HepG2 (cell line): ENCODE data around the gene ARGLU1. TPM values are rescaled to one million over a fixed set of nuclear protein-coding genes. Genes with fewer than 3 reads are reported as not detected.

Experiments
- ATAC-seq: fragments of 200-7000 bp; cut with Tn5 transposase; 3 replicates; pipeline ENCODE4 v1.9.1; 2020; ENCODE audit warnings: mild to moderate bottlenecking, moderate library complexity
- Bru-seq: library from RNA; stranded (reverse); fragments of 400-500 nt; gene quantifications from one replicate; lab custom pipeline; 2021; lab: Mats Ljungman, UMichigan
- BruChase-seq, 2 experiments: library from RNA; stranded (reverse); fragments of 400-500 nt; gene quantifications; one replicate each; lab custom pipeline; 2021; lab: Mats Ljungman, UMichigan
- BruUV-seq: library from RNA; stranded (reverse); fragments of 400-500 nt; replicated peaks from 2 replicates; lab custom pipeline; 2021; lab: Mats Ljungman, UMichigan
- CTCF ChIA-PET: fragments of 300-600 bp; formaldehyde crosslinking; extraction: SDS; loops from one replicate; lab custom pipeline; 2021; ENCODE audit warnings: low total read pairs, inconsistent platforms, low intra/inter-chr PET ratio; lab: Yijun Ruan, JAX
- POLR2A ChIA-PET: fragments of 350-600 bp; sonication (Branson Sonifier 250); formaldehyde crosslinking; loops from one replicate; lab custom pipeline; 2020; ENCODE audit warnings: antibody characterized with exemption, inconsistent platforms; lab: Yijun Ruan, JAX
- DNase-seq: peaks from one replicate; pipeline ENCODE4 v3.0.0-alpha.2; 2015; ENCODE audit warnings: low spot score
- FAIRE-seq: peaks from 3 replicates; lab custom pipeline; 2011; peaks lifted over from hg19 to GRCh38; lab: Jason Lieb, UNC
- H2AFZ ChIP-seq: one replicate; pipeline ENCODE4 v1.6.1; 2011; ENCODE audit warnings: low read length, inconsistent platforms
- H3K27ac ChIP-seq: fragments of 300-600 bp; 3 replicates; pipeline ENCODE4 v1.8.0; 2011; ENCODE audit warnings: mixed run types, mild to moderate bottlenecking, mixed read lengths, low read length, inconsistent platforms; ENCODE audit not compliant: insufficient read depth; ENCODE audit errors: extremely low read length
- H3K27me3 ChIP-seq, 2 experiments: fragments of 200-600 bp in 1 of 2; 2 replicates in 1 of 2; 3 replicates in 1 of 2; pipeline versions ENCODE4 v1.6.0 to v1.8.0; 2011; ENCODE audit warnings: low read length in 2 of 2, mild to moderate bottlenecking in 2 of 2, moderate library complexity in 2 of 2, inconsistent platforms in 1 of 2; ENCODE audit not compliant: insufficient read depth in 2 of 2, control insufficient read depth in 1 of 2
- H3K36me3 ChIP-seq, 2 experiments: fragments of 200-600 bp in 1 of 2; replicated peaks in 1 of 2; 2 replicates in 1 of 2; 3 replicates in 1 of 2; pipeline versions ENCODE4 v1.5.1 to v1.8.0; 2011; ENCODE audit warnings: low read length in 2 of 2, inconsistent platforms in 1 of 2; ENCODE audit not compliant: insufficient read depth in 2 of 2, control insufficient read depth in 1 of 2
- H3K4me1 ChIP-seq: 2 replicates; pipeline ENCODE4 v1.5.1; 2012; ENCODE audit warnings: low read length, inconsistent platforms; ENCODE audit not compliant: insufficient read depth
- H3K4me2 ChIP-seq: 2 replicates; pipeline ENCODE4 v1.6.0; 2011; ENCODE audit warnings: low read depth, low read length, inconsistent platforms
- H3K4me3 ChIP-seq, 3 experiments: fragments of 200-600 bp in 1 of 3; sonication (generic), shearing (Covaris generic) in 1 of 3; replicated peaks in 1 of 3; 2 replicates each; pipeline ENCODE4 v1.5.1; 2011 to 2016; ENCODE audit warnings: low read length in 3 of 3, inconsistent platforms in 2 of 3, low read depth in 2 of 3, mild to moderate bottlenecking in 2 of 3, control low read depth in 1 of 3, mixed read lengths in 1 of 3; ENCODE audit not compliant: insufficient read depth in 1 of 3
- H3K79me2 ChIP-seq: one replicate; pipeline ENCODE4 v1.6.1; 2011; ENCODE audit warnings: low read length, inconsistent platforms; ENCODE audit not compliant: insufficient read depth
- H3K9ac ChIP-seq: 2 replicates; pipeline ENCODE4 v1.6.0; 2011; ENCODE audit warnings: mild to moderate bottlenecking, low read depth, low read length, inconsistent platforms; ENCODE audit not compliant: insufficient read depth
- H3K9me3 ChIP-seq: 2 replicates; pipeline ENCODE4 v1.5.1; 2012; ENCODE audit warnings: mild to moderate bottlenecking, low read length
- H4K20me1 ChIP-seq: 2 replicates; pipeline ENCODE4 v1.6.0; 2011; ENCODE audit warnings: inconsistent platforms, mild to moderate bottlenecking, low read length, moderate library complexity; ENCODE audit not compliant: insufficient read depth
- AGO1 ChIP-seq: fragments of 200-400 bp; formaldehyde crosslinking; IDR thresholded peaks from 2 replicates; pipeline ENCODE4 v1.6.1; 2017; ENCODE audit warnings: mild to moderate bottlenecking, low read depth, low read length, moderate library complexity; ENCODE audit not compliant: poor library complexity, severe bottlenecking
- CENPT ChIP-seq: sonication (generic); formaldehyde crosslinking; IDR thresholded peaks from 2 replicates; pipeline ENCODE4 v1.8.0; 2022; ENCODE audit warnings: low read depth, mild to moderate bottlenecking, moderate library complexity, missing genetic modification reagents
- FOSL1 ChIP-seq: sonication (generic); formaldehyde crosslinking; IDR thresholded peaks from 2 replicates; pipeline ENCODE4 v1.9.0; 2021; ENCODE audit warnings: missing genetic modification reagents, borderline replicate concordance
- MXD4 ChIP-seq: IDR thresholded peaks from 2 replicates; pipeline ENCODE4 v1.6.1; 2016; ENCODE audit warnings: mild to moderate bottlenecking, missing biosample characterization, missing genetic modification reagents
- POGZ ChIP-seq: sonication (generic); formaldehyde crosslinking; IDR thresholded peaks from 2 replicates; pipeline ENCODE4 v1.4.0; 2020; ENCODE audit warnings: mild to moderate bottlenecking, missing genetic modification reagents
- POLR2G ChIP-seq: fragments of 200-400 bp; formaldehyde crosslinking; IDR thresholded peaks from 2 replicates; pipeline ENCODE4 v1.6.1; 2018; ENCODE audit warnings: mild to moderate bottlenecking, low read depth, low read length, moderate library complexity
- ZMYM4 ChIP-seq: sonication (generic); formaldehyde crosslinking; IDR thresholded peaks from 2 replicates; pipeline ENCODE4 v1.8.1; 2023; ENCODE audit warnings: mild to moderate bottlenecking, missing genetic modification reagents
- ZNF274 ChIP-seq: sonication (generic); formaldehyde crosslinking; IDR thresholded peaks from 2 replicates; pipeline ENCODE4 v1.5.1; 2020; ENCODE audit warnings: mild to moderate bottlenecking, missing genetic modification reagents
- WGBS: methylation state at CpG from one replicate; pipeline ENCODE4 v1.1.6; 2017; ENCODE audit warnings: low lambda C conversion rate; 5-methylcytosine and 5-hydroxymethylcytosine counted together
- in situ Hi-C: cut with HindIII; loops from 2 replicates; pipeline ENCODE4 v1.10.0; 2017; ENCODE audit warnings: low pct_unique_long_range_greater_than_20kb; ENCODE audit not compliant: extremely low pct_ligation_motif_present
- intact Hi-C: fragments of 100-400 bp; cut with micrococcal nuclease; formaldehyde crosslinking; loops from one replicate; pipeline ENCODE4 v1.10.0; 2022; ENCODE audit not compliant: unreplicated experiment
- long read RNA-seq, 2 experiments: library from RNA in 1 of 2; library from polyadenylated mRNA in 1 of 2; stranded (forward) in 1 of 2; unstranded in 1 of 2; transcript quantifications; one replicate each; pipeline ENCODE4 v2.0.0, GENCODE V29; 2019 to 2022
- polyA minus RNA-seq, 3 experiments: library from RNA; depleted of rRNA, polyadenylated mRNA; stranded (reverse); fragments of >200 nt; gene quantifications; 2 replicates each; pipeline ENCODE4 v1.2.3, GENCODE V29; 2011; ENCODE audit warnings: low replicate concordance in 1 of 3
- polyA plus RNA-seq, 8 experiments: library from polyadenylated mRNA; depleted of rRNA in 3 of 8; stranded (reverse) in 7 of 8; unstranded in 1 of 8; fragments of >200 nt; fragmentation: Illumina TruSeq in 4 of 8; extraction: Trizol in 4 of 8; gene quantifications; 2 replicates each; pipeline versions ENCODE4 v1.2.1 to v1.2.3, GENCODE V29; 2011 to 2016; ENCODE audit warnings: low read depth in 4 of 8, missing spikeins in 1 of 8, mixed read lengths in 1 of 8; ENCODE audit not compliant: insufficient read depth in 1 of 8
- total RNA-seq, 5 experiments: library from RNA; depleted of rRNA; stranded (reverse); fragments of >200 nt; fragmentation: Illumina TruSeq; extraction: Trizol; gene quantifications; 2 replicates each; pipeline ENCODE4 v1.2.3, GENCODE V29; 2016; ENCODE audit warnings: low read depth in 1 of 5
- TF ChIP-seq, protein P1 (sequence below), 2 experiments: sonication (generic) in 1 of 2; formaldehyde crosslinking in 1 of 2; IDR thresholded peaks; 2 replicates each; pipeline versions ENCODE4 v1.6.1 to v1.9.0; 2014 to 2022; ENCODE audit warnings: antibody characterized with exemption in 1 of 2, borderline replicate concordance in 1 of 2, inconsistent platforms in 1 of 2, low read depth in 1 of 2, missing genetic modification reagents in 1 of 2

Gene ARGLU1, protein sequence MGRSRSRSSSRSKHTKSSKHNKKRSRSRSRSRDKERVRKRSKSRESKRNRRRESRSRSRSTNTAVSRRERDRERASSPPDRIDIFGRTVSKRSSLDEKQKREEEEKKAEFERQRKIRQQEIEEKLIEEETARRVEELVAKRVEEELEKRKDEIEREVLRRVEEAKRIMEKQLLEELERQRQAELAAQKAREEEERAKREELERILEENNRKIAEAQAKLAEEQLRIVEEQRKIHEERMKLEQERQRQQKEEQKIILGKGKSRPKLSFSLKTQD
- total RNA-seq (2016; rRNA removed; fragmentation: Illumina TruSeq; extraction: Trizol) (27.2 and 47.1 TPM in 2 replicates), polyA plus RNA-seq (2011; rRNA removed) (70.6 and 81.6 TPM in 2 replicates), polyA minus RNA-seq (2011; rRNA and poly(A)+ RNA removed; ENCODE audit: low replicate concordance) (8.6 and 10.0 TPM in 2 replicates), Bru-seq, nascent RNA (percentile 96 among the genes with signal in this experiment), BruChase-seq, experiment 1, labeled RNA remaining after a 6-hour chase (percentile 97 among the genes with signal in this experiment), BruChase-seq, experiment 2, labeled RNA remaining after a 2-hour chase (percentile 97 among the genes with signal in this experiment)
- total RNA-seq (2016; cell fraction: cytosol; rRNA removed; fragmentation: Illumina TruSeq; extraction: Trizol; ENCODE audit: low read depth): 11.8 and 17.4 TPM in 2 replicates
- total RNA-seq (2016; cell fraction: insoluble cytoplasmic fraction; rRNA removed; fragmentation: Illumina TruSeq; extraction: Trizol): 25.5 and 51.3 TPM in 2 replicates
- total RNA-seq (2016; cell fraction: membrane; rRNA removed; fragmentation: Illumina TruSeq; extraction: Trizol): 9.4 and 9.9 TPM in 2 replicates
- total RNA-seq (2016; cell fraction: nucleus; rRNA removed; fragmentation: Illumina TruSeq; extraction: Trizol): 100 and 117 TPM in 2 replicates
- polyA plus RNA-seq (2011; cell fraction: cytosol; rRNA removed): 10.8 and 12.2 TPM in 2 replicates
- polyA plus RNA-seq (2011; cell fraction: nucleus; rRNA removed): 336 and 397 TPM in 2 replicates
- 62.3 and 76.1 TPM in 2 replicates for polyA plus RNA-seq (2012)
- polyA plus RNA-seq (2016; cell fraction: cytosol; fragmentation: Illumina TruSeq; extraction: Trizol; ENCODE audit: low read depth): 1.0 and 1.9 TPM in 2 replicates
- polyA plus RNA-seq (2016; cell fraction: insoluble cytoplasmic fraction; fragmentation: Illumina TruSeq; extraction: Trizol; ENCODE audit: low read depth): 50.3 and 50.9 TPM in 2 replicates
- 3.7 and 3.8 TPM in 2 replicates for polyA plus RNA-seq (2016; cell fraction: membrane; fragmentation: Illumina TruSeq; extraction: Trizol; ENCODE audit: low read depth)
- polyA plus RNA-seq (2016; cell fraction: nucleus; fragmentation: Illumina TruSeq; extraction: Trizol; ENCODE audit: insufficient read depth, low read depth): 268 and 280 TPM in 2 replicates
- 4.7 and 5.7 TPM in 2 replicates for polyA minus RNA-seq (2011; cell fraction: cytosol; rRNA and poly(A)+ RNA removed)
- 125 and 143 TPM in 2 replicates for polyA minus RNA-seq (2011; cell fraction: nucleus; rRNA and poly(A)+ RNA removed)
- long read RNA-seq, experiment 1, transcript ARGLU1-203 (4 exons, 3,390 nt): major isoform, 27 of 54 reads
- long read RNA-seq, experiment 1, partial matches to known transcripts: 22 of 54 reads
- long read RNA-seq, experiment 1, other reads (novel, unspliced or antisense): 5 of 54 reads
- long read RNA-seq, experiment 2, transcript ARGLU1-203 (4 exons, 3,390 nt): major isoform, 6 of 20 reads
- long read RNA-seq, experiment 2, partial matches to known transcripts: 5 of 20 reads
- long read RNA-seq, experiment 2, other reads (novel, unspliced or antisense): 9 of 20 reads

DNA sequence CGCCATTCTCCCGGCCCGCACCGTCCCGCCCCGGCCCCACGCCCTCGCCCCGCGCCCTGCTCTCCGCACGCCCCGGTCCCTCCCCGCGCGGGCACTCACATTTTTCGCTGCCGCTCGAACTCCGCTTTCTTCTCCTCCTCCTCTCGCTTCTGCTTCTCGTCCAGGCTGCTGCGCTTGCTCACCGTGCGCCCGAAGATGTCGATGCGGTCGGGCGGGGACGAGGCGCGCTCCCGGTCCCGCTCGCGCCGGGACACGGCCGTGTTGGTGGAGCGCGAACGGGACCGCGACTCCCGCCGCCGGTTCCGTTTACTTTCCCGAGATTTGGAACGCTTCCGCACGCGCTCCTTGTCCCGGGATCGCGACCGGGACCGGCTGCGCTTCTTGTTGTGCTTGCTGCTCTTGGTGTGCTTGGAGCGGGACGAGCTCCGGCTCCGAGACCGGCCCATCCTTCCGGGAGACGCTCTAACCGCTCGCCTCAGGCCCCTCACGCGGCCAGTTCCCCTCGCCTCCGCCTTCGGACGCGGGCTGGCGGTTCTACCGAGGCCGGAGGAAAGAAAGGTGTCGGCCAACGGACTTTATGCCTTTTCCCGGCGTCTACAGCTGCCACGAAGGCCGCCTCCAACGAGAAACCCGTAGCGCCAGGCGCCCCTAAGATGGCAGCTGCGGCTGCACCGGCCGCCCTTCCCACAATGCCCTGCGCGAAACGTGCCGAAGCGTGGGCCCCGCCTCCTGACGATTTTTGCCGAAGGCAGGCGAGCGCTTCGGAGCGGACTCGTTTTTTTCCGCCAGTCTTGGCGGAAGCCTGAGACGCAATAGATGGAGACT lies at the start of gene ARGLU1:
Gene ARGLU1 (minus strand): TSS at position 664 of the 825 bp plus-strand sequence. CDS start 218 bp downstream, at position 446.
- Histone ChIP-seq H3K4me2 (peak within 1 kb of the TSS; percentile 90), H3K4me1 (peaks cover 40% of the 10 kb centered on the region), H3K9ac (peak within 1 kb of the TSS; percentile 96), H3K9me3 (no peaks in the 10 kb centered on the region), H3K27me3 (no peaks in the 10 kb centered on the region; a peak in 1 of 5 replicates), H3K36me3 (no peaks in the 10 kb centered on the region; a peak in 1 of 5 replicates), H3K27ac (peak within 1 kb of the TSS; percentile 91), H3K79me2 (peaks cover 52% of the 10 kb centered on the region), H2AFZ (peak within 1 kb of the TSS; percentile 84), H4K20me1 (peaks cover 43% of the 10 kb centered on the region), H3K4me3 (peak within 1 kb of the TSS; percentile 73 to 95 (median 89))
- FAIRE-seq: peak; percentile 86
- peak; percentile 91 for ATAC-seq
- POLR2A ChIA-PET: interaction anchor here (0.9 to 1.3 kb wide), 3 partner anchors 11 to 24 kb away, joined by 3 to 5 read pairs (median 3); no protein-coding TSS in a partner anchor
- BruUV-seq: TSS peak; percentile 60
- DNase-seq: peak; percentile 78
- intact Hi-C loops (loop anchor here (1.0 to 10.0 kb wide), 3 partner anchors 24 to 553 kb away; no protein-coding TSS in a partner anchor), in situ Hi-C loops (no loop called here)
- CTCF ChIA-PET: no interaction called here
- 2% methylated on average over 45 of the region's 108 CpGs for WGBS
- TF ChIP-seq FOSL1 (CRISPR knock-in tag) (no peak), ZMYM4 (CRISPR knock-in tag) (peak; percentile 60; the same call in 1 of the 2 replicates), ZNF274 (CRISPR knock-in tag) (peak; percentile 81; the same call in 1 of the 2 replicates), AGO1 (no peak), CENPT (CRISPR knock-in tag) (no peak), MXD4 (CRISPR knock-in tag) (peak; percentile 46), POLR2G (peak; percentile 98), POGZ (peak; percentile 73)
- TF ChIP-seq, protein P1, sequence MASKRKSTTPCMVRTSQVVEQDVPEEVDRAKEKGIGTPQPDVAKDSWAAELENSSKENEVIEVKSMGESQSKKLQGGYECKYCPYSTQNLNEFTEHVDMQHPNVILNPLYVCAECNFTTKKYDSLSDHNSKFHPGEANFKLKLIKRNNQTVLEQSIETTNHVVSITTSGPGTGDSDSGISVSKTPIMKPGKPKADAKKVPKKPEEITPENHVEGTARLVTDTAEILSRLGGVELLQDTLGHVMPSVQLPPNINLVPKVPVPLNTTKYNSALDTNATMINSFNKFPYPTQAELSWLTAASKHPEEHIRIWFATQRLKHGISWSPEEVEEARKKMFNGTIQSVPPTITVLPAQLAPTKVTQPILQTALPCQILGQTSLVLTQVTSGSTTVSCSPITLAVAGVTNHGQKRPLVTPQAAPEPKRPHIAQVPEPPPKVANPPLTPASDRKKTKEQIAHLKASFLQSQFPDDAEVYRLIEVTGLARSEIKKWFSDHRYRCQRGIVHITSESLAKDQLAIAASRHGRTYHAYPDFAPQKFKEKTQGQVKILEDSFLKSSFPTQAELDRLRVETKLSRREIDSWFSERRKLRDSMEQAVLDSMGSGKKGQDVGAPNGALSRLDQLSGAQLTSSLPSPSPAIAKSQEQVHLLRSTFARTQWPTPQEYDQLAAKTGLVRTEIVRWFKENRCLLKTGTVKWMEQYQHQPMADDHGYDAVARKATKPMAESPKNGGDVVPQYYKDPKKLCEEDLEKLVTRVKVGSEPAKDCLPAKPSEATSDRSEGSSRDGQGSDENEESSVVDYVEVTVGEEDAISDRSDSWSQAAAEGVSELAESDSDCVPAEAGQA (IDR thresholded peaks at IDR 0.05; ENCODE audit: low read depth): peak; percentile 81
- TF ChIP-seq, protein P1 (CRISPR knock-in tag; IDR thresholded peaks at IDR 0.05; ENCODE audit: borderline replicate concordance): no peak
